Fibroblast of skin of right quadriceps (primary cell): ENCODE measurements around the gene ITSN1.
"Not testable (repeated sequence)": the region's sequence is repeated elsewhere in the genome, so short reads cannot be mapped to it uniquely, and the experiment has no call there.

Experiments
- DNase-seq: peaks from one replicate; pipeline ENCODE4 v3.0.0-alpha.2; 2013

ITSN1 gene

GRCh38 chr21:33684068-33684467, 41.8 kb downstream of the ITSN1 start:
- DNase-seq: no peak

- DNase-seq: no peak
These were observed 42.7 kb downstream of the ITSN1 start for GRCh38 chr21:33684923-33685560.

GRCh38 chr21:33685613-33686197, 43.4 kb downstream of the ITSN1 start:
- peak; percentile 87 for DNase-seq

GRCh38 chr21:33686386-33686785, 44.1 kb downstream of the ITSN1 start:
- DNase-seq: no peak

GRCh38 chr21:33687634-33688033, 45.3 kb downstream of the ITSN1 start:
- no peak for DNase-seq

- peak; percentile 68 for DNase-seq
These were observed 46.1 kb downstream of the ITSN1 start for GRCh38 chr21:33688353-33688752.

- no peak for DNase-seq
These were observed 48.6 kb downstream of the ITSN1 start for GRCh38 chr21:33690874-33691273.

GRCh38 chr21:33691945-33692603, 49.8 kb downstream of the ITSN1 start:
- DNase-seq: no peak

- no peak for DNase-seq
These were observed 53.5 kb downstream of the ITSN1 start for GRCh38 chr21:33695813-33696212.

GRCh38 chr21:33696465-33696864, 54.2 kb downstream of the ITSN1 start:
- DNase-seq: no peak

- DNase-seq: no peak
These were observed 56.0 kb downstream of the ITSN1 start for GRCh38 chr21:33698087-33698860.

- no peak for DNase-seq
These were observed 57.0 kb downstream of the ITSN1 start for GRCh38 chr21:33699277-33699676.

- DNase-seq: no peak
These were observed 58.2 kb downstream of the ITSN1 start for GRCh38 chr21:33700491-33700890.

- no peak for DNase-seq
These were observed 61.7 kb downstream of the ITSN1 start for GRCh38 chr21:33703750-33704606.

- no peak for DNase-seq
These were observed 65.5 kb downstream of the ITSN1 start for GRCh38 chr21:33707846-33708245.

GRCh38 chr21:33708874-33709273, 66.6 kb downstream of the ITSN1 start:
- DNase-seq: no peak

- no peak for DNase-seq
These were observed 69.9 kb downstream of the ITSN1 start for GRCh38 chr21:33712022-33712803.

- no peak for DNase-seq
These were observed 78.8 kb downstream of the ITSN1 start for GRCh38 chr21:33721081-33721480.

- DNase-seq: not testable (repeated sequence)
These were observed 86.8 kb downstream of the ITSN1 start for GRCh38 chr21:33729139-33729538.

GRCh38 chr21:33729641-33730040, 87.3 kb downstream of the ITSN1 start:
- DNase-seq: no peak

GRCh38 chr21:33731447-33731846, 89.1 kb downstream of the ITSN1 start:
- no peak for DNase-seq

GRCh38 chr21:33732038-33732437, 89.7 kb downstream of the ITSN1 start:
- no peak for DNase-seq
